HEK293T (cell line): Measurements from ENCODE around the gene KANSL1.

ENCODE experiments used
- CTCF ChIA-PET: fragments of 350-600 bp; formaldehyde crosslinking; extraction: SDS; loops from one replicate; lab custom pipeline; 2021; ENCODE audit warnings: antibody characterized with exemption, inconsistent platforms; lab: Yijun Ruan, JAX
- POLR2A ChIA-PET: fragments of 350-600 bp; formaldehyde crosslinking; extraction: SDS; loops from one replicate; lab custom pipeline; 2020; ENCODE audit warnings: antibody characterized with exemption, inconsistent platforms; lab: Yijun Ruan, JAX
- DNase-seq: peaks from one replicate; pipeline ENCODE4 v3.0.0; 2012; ENCODE audit warnings: mixed read lengths; ENCODE audit errors: extremely low spot score
- ARNT ChIP-seq: fragments of 450-650 bp; IDR thresholded peaks from 2 replicates; pipeline ENCODE4 v1.6.1; 2017; ENCODE audit warnings: mild to moderate bottlenecking
- BHLHE40 ChIP-seq: fragments of 450-650 bp; IDR thresholded peaks from 2 replicates; pipeline ENCODE4 v1.6.1; 2016; ENCODE audit warnings: mild to moderate bottlenecking, moderate library complexity, borderline replicate concordance
- CTBP1 ChIP-seq: fragments of 450-650 bp; IDR thresholded peaks from 2 replicates; pipeline ENCODE4 v1.6.1; 2016; ENCODE audit warnings: borderline replicate concordance
- ELF4 ChIP-seq: fragments of 450-650 bp; IDR thresholded peaks from 2 replicates; pipeline ENCODE4 v1.6.1; 2017; ENCODE audit warnings: antibody characterized with exemption
- FOXA1 ChIP-seq: fragments of 450-650 bp; IDR thresholded peaks from 2 replicates; pipeline ENCODE4 v1.6.1; 2016; ENCODE audit warnings: mild to moderate bottlenecking
- FOXK2 ChIP-seq: fragments of 450-650 bp; IDR thresholded peaks from 2 replicates; pipeline ENCODE4 v1.6.1; 2016; ENCODE audit warnings: mild to moderate bottlenecking
- FOXM1 ChIP-seq: fragments of 450-650 bp; IDR thresholded peaks from 2 replicates; pipeline ENCODE4 v1.6.1; 2017; ENCODE audit warnings: mild to moderate bottlenecking, borderline replicate concordance
- HDGF ChIP-seq: fragments of 450-650 bp; IDR thresholded peaks from 2 replicates; pipeline ENCODE4 v1.6.1; 2017; ENCODE audit warnings: antibody characterized with exemption, borderline replicate concordance
- L3MBTL2 ChIP-seq: fragments of 450-650 bp; conservative IDR thresholded peaks from 2 replicates; pipeline ENCODE4 v1.6.1; 2016; ENCODE audit warnings: mild to moderate bottlenecking
- LEF1 ChIP-seq: fragments of 450-650 bp; IDR thresholded peaks from 2 replicates; pipeline ENCODE4 v1.6.1; 2017; ENCODE audit warnings: mild to moderate bottlenecking, borderline replicate concordance
- NFRKB ChIP-seq: fragments of 450-650 bp; IDR thresholded peaks from 2 replicates; pipeline ENCODE4 v1.6.1; 2016; ENCODE audit warnings: mild to moderate bottlenecking, moderate library complexity
- PKNOX1 ChIP-seq: fragments of 450-650 bp; IDR thresholded peaks from 2 replicates; pipeline ENCODE4 v1.6.1; 2016
- SP1 ChIP-seq: fragments of 450-650 bp; IDR thresholded peaks from 2 replicates; pipeline ENCODE4 v1.6.1; 2017
- SUZ12 ChIP-seq: fragments of 450-650 bp; IDR thresholded peaks from 2 replicates; pipeline ENCODE4 v1.6.1; 2016; ENCODE audit warnings: mild to moderate bottlenecking
- TARDBP ChIP-seq: fragments of 450-650 bp; IDR thresholded peaks from 2 replicates; pipeline ENCODE4 v1.6.1; 2016
- ZNF384 ChIP-seq: fragments of 450-650 bp; IDR thresholded peaks from 2 replicates; pipeline ENCODE4 v1.6.1; 2016

KANSL1 gene

GRCh38 chr17:46175891-46176290 is 17.3 kb downstream of the KANSL1 start:
- ChIA-PET POLR2A (no interaction called here), CTCF (interaction anchor here (1.8 kb wide), 1 partner anchor 17 kb away, joined by 8 read pairs; the partner anchor contains the start of gene KANSL1)
- no peak for TF ChIP-seq FOXK2
- no peak for TF ChIP-seq SUZ12
- no peak for TF ChIP-seq LEF1
- TF ChIP-seq CTBP1 = no peak
- no peak for TF ChIP-seq L3MBTL2
- no peak for TF ChIP-seq ELF4
- TF ChIP-seq ZNF384 = no peak
- TF ChIP-seq NFRKB = no peak
- TF ChIP-seq SP1 = no peak
- no peak for TF ChIP-seq FOXA1
- no peak for TF ChIP-seq FOXM1
- TF ChIP-seq BHLHE40 = no peak
- no peak for TF ChIP-seq HDGF
- TF ChIP-seq TARDBP = no peak
- no peak for TF ChIP-seq PKNOX1
- no peak for TF ChIP-seq ARNT
- DNase-seq = no peak

- TF ChIP-seq SUZ12 (no peak), L3MBTL2 (no peak), HDGF (no peak), ZNF384 (no peak)
- POLR2A ChIA-PET = no interaction called here
- no peak for DNase-seq
- CTCF ChIA-PET = interaction anchor here (0.9 kb wide), 1 partner anchor 20 kb away, joined by 3 read pairs; the partner anchor contains the start of gene KANSL1
These were observed 20.1 kb downstream of the KANSL1 start for GRCh38 chr17:46173153-46173552.

- no peak for DNase-seq
- ChIA-PET CTCF (interaction anchor here (1.0 kb wide), 1 partner anchor 21 kb away, joined by 3 read pairs; the partner anchor contains the start of gene KANSL1), POLR2A (interaction anchor here (1.3 kb wide), 1 partner anchor 21 kb away, joined by 3 read pairs; the partner anchor contains the start of gene KANSL1)
- TF ChIP-seq ZNF384 (no peak), FOXA1 (no peak), PKNOX1 (no peak), NFRKB (no peak)
These were observed 21.3 kb downstream of the KANSL1 start for GRCh38 chr17:46171939-46172338.

GRCh38 chr17:46170639-46171429 is 22.4 kb downstream of the KANSL1 start:
- TF ChIP-seq CTBP1 (no peak), LEF1 (no peak), PKNOX1 (no peak), ELF4 (no peak), NFRKB (no peak), HDGF (no peak), TARDBP (no peak)
- no peak for DNase-seq
- ChIA-PET POLR2A (interaction anchor here (1.0 kb wide), 1 partner anchor 23 kb away, joined by 3 read pairs; the partner anchor contains the start of gene KANSL1), CTCF (interaction anchor here (1.0 kb wide), 1 partner anchor 22 kb away, joined by 3 read pairs; the partner anchor contains the start of gene KANSL1)

- ChIA-PET CTCF (no interaction called here), POLR2A (interaction anchor here (1.0 kb wide), 1 partner anchor 23 kb away, joined by 3 read pairs; the partner anchor contains the start of gene KANSL1)
- no peak for DNase-seq
- no peak for TF ChIP-seq ARNT
- TF ChIP-seq HDGF = no peak
- no peak for TF ChIP-seq PKNOX1
- no peak for TF ChIP-seq TARDBP
- no peak for TF ChIP-seq ZNF384
- no peak for TF ChIP-seq FOXM1
- TF ChIP-seq SUZ12 = no peak
- no peak for TF ChIP-seq FOXA1
- TF ChIP-seq LEF1 = no peak
- no peak for TF ChIP-seq FOXK2
- TF ChIP-seq CTBP1 = no peak
- TF ChIP-seq NFRKB = no peak
- no peak for TF ChIP-seq ELF4
- no peak for TF ChIP-seq L3MBTL2
- no peak for TF ChIP-seq BHLHE40
- TF ChIP-seq SP1 = no peak
These were observed 23.2 kb downstream of the KANSL1 start for GRCh38 chr17:46169913-46170638.
